SK-N-MC (cell line): ENCODE results near the gene REEP1.

Experiments
- EZH2 ChIP-seq: fragments of 200-600 bp; sonication (generic); IDR thresholded peaks from one replicate; pipeline ENCODE4 v1.6.1; 2017; ENCODE audit warnings: antibody characterized with exemption
- FOXP2 ChIP-seq: optimal IDR thresholded peaks from 2 replicates; pipeline ENCODE3; 2011; ENCODE audit warnings: mild to moderate bottlenecking, moderate library complexity; ENCODE audit not compliant: insufficient read depth; ENCODE audit errors: extremely low read length, control extremely low read depth
- POLR2AphosphoS5 ChIP-seq: IDR thresholded peaks from 2 replicates; pipeline ENCODE4 v1.6.1; 2012; ENCODE audit warnings: mild to moderate bottlenecking, low read depth, low read length, borderline replicate concordance

GRCh38 chr2:86274265-86274917 is 63.0 kb downstream of the REEP1 start:
- TF ChIP-seq EZH2 = no peak
- no peak for TF ChIP-seq POLR2AphosphoS5
- TF ChIP-seq FOXP2 = no peak
